B cell (primary cell): ENCODE results near the gene B9D1. TPM values are rescaled to one million over a fixed set of nuclear protein-coding genes. Genes with fewer than 3 reads are reported as not detected.
A peak's percentile ranks its signal among the peaks of the same experiment; 100 is the strongest.

ENCODE experiments used
- ATAC-seq: fragments of 200-7000 bp; cut with Tn5 transposase; one replicate; pipeline ENCODE4 v1.10.0; 2021; ENCODE audit warnings: low read depth, mild to moderate bottlenecking, moderate number of reproducible peaks, moderate library complexity
- CTCF ChIA-PET: fragments of 350-600 bp; sonication (Branson Sonifier 250); formaldehyde crosslinking; loops from one replicate; lab custom pipeline; 2021; ENCODE audit warnings: antibody characterized with exemption, inconsistent platforms; lab: Charles Lee
- POLR2A ChIA-PET: fragments of 350-600 bp; sonication (Branson Sonifier 250); formaldehyde crosslinking; loops from one replicate; lab custom pipeline; 2021; ENCODE audit warnings: antibody characterized with exemption; lab: Charles Lee
- DNase-seq: peaks from one replicate; pipeline ENCODE4 v3.0.0; 2013
- H2AFZ ChIP-seq: 2 replicates; pipeline ENCODE4 v1.6.1; 2012; ENCODE audit warnings: mild to moderate bottlenecking, low read depth, low read length; ENCODE audit not compliant: insufficient read depth, poor library complexity, severe bottlenecking
- H3K27ac ChIP-seq, 2 donors: 1 replicate in 1 of 2; 2 replicates in 1 of 2; pipeline ENCODE4 v1.5.1; 2012 to 2013; ENCODE audit warnings: low read length in 2 of 2, mild to moderate bottlenecking in 2 of 2, moderate library complexity in 1 of 2
- H3K27me3 ChIP-seq, 4 experiments: fragments of 200-600 bp in 1 of 4; sonication (generic) in 1 of 4; replicated peaks in 1 of 4; 1 replicate in 2 of 4; 2 replicates in 2 of 4; pipeline versions ENCODE4 v1.6.1 to v1.7.0; 2013 to 2016; ENCODE audit warnings: low read length in 3 of 4, mild to moderate bottlenecking in 2 of 4, mixed read lengths in 1 of 4, moderate library complexity in 1 of 4; ENCODE audit not compliant: insufficient read depth in 4 of 4, control insufficient read depth in 3 of 4; ENCODE audit errors: control extremely low read depth in 1 of 4
- H3K36me3 ChIP-seq, 2 experiments: replicated peaks in 1 of 2; 1 replicate in 1 of 2; 2 replicates in 1 of 2; pipeline versions ENCODE4 v1.6.1 to v1.7.1; 2013; ENCODE audit warnings: low read length in 1 of 2; ENCODE audit not compliant: insufficient read depth in 2 of 2, control insufficient read depth in 1 of 2; ENCODE audit errors: control extremely low read depth in 1 of 2, extremely low read depth in 1 of 2
- H3K4me1 ChIP-seq, 2 donors: fragments of 200-600 bp in 1 of 2; sonication (generic) in 1 of 2; 1 replicate in 1 of 2; 2 replicates in 1 of 2; pipeline versions ENCODE4 v1.5.1 to v1.6.1; 2013 to 2017; ENCODE audit warnings: low read length in 2 of 2; ENCODE audit not compliant: control insufficient read depth in 2 of 2, insufficient read depth in 2 of 2
- H3K4me2 ChIP-seq: replicated peaks from 2 replicates; pipeline ENCODE3; 2012; ENCODE audit warnings: mild to moderate bottlenecking, low read depth, low read length; ENCODE audit not compliant: poor library complexity, severe bottlenecking
- H3K4me3 ChIP-seq, 5 experiments: fragments of 200-600 bp in 1 of 5; sonication (generic) in 1 of 5; 1 replicate in 3 of 5; 2 replicates in 2 of 5; pipeline versions ENCODE4 v1.5.1 to v1.7.0; 2011 to 2016; ENCODE audit warnings: low read length in 4 of 5, mild to moderate bottlenecking in 4 of 5, low read depth in 2 of 5, control low read depth in 1 of 5, moderate library complexity in 1 of 5; ENCODE audit not compliant: insufficient read depth in 1 of 5; ENCODE audit errors: control extremely low read depth in 1 of 5, extremely low read depth in 1 of 5
- H3K79me2 ChIP-seq: fragments of 200-600 bp; sonication (generic); one replicate; pipeline ENCODE4 v1.6.0; 2016; ENCODE audit warnings: low read length; ENCODE audit not compliant: control insufficient read depth, insufficient read depth
- H3K9ac ChIP-seq: fragments of 200-600 bp; sonication (generic); 2 replicates; pipeline ENCODE4 v1.6.1; 2017; ENCODE audit warnings: mild to moderate bottlenecking, low read length, moderate library complexity
- H3K9me3 ChIP-seq, 3 donors: one replicate each; pipeline versions ENCODE4 v1.6.1 to v1.7.1; 2013; ENCODE audit warnings: low read length in 2 of 3; ENCODE audit not compliant: control insufficient read depth in 2 of 3, insufficient read depth in 1 of 3; ENCODE audit errors: control extremely low read depth in 1 of 3
- H4K20me1 ChIP-seq: 2 replicates; pipeline ENCODE4 v1.6.0; 2012; ENCODE audit warnings: mild to moderate bottlenecking, low read length; ENCODE audit not compliant: insufficient read depth, control insufficient read depth, poor library complexity, severe bottlenecking
- H3K27ac Mint-ChIP-seq: one replicate; pipeline ENCODE4 v1.8.0; 2021; ENCODE audit warnings: mixed read lengths
- H3K27me3 Mint-ChIP-seq: one replicate; pipeline ENCODE4 v1.8.0; 2021; ENCODE audit warnings: mixed read lengths
- H3K4me1 Mint-ChIP-seq: one replicate; pipeline ENCODE4 v1.8.0; 2021; ENCODE audit warnings: mixed read lengths
- H3K4me3 Mint-ChIP-seq: one replicate; pipeline ENCODE4 v1.8.0; 2021; ENCODE audit warnings: mixed read lengths
- H3K9me3 Mint-ChIP-seq: one replicate; pipeline ENCODE4 v1.8.0; 2022; ENCODE audit warnings: mixed read lengths; ENCODE audit not compliant: insufficient read depth
- CTCF ChIP-seq: fragments of 200-600 bp; IDR thresholded peaks from one replicate; pipeline ENCODE4 v1.8.0; 2022; ENCODE audit warnings: antibody characterized with exemption, mild to moderate bottlenecking
- EZH2 ChIP-seq: IDR thresholded peaks from 2 replicates; pipeline ENCODE4 v1.6.1; 2012; ENCODE audit warnings: borderline replicate concordance, low read depth, mild to moderate bottlenecking, moderate library complexity, low read length; ENCODE audit not compliant: insufficient read depth, poor library complexity, severe bottlenecking
- WGBS: methylation state at CpG from one replicate; pipeline ENCODE4 v1.1.5; 2013; ENCODE audit warnings: missing lambda C conversion rate; ENCODE audit not compliant: insufficient coverage; 5-methylcytosine and 5-hydroxymethylcytosine counted together
- intact Hi-C: fragments of 100-400 bp; cut with micrococcal nuclease; formaldehyde crosslinking; loops from one replicate; pipeline ENCODE4 v1.10.0; 2022
- polyA plus RNA-seq: library from polyadenylated mRNA; depleted of rRNA; stranded (reverse); fragments of >200 nt; gene quantifications from 2 replicates; pipeline ENCODE4 v1.2.3, GENCODE V29; 2012
- total RNA-seq, 2 donors: library from RNA; stranded (reverse); fragments of 120-200 nt in 1 of 2; gene quantifications; 1 replicate in 1 of 2; 2 replicates in 1 of 2; pipeline versions ENCODE4 v1.2.3 to v1.2.4, GENCODE V29; 2013 to 2022

B9D1 gene
- total and polyA plus RNA-seq, 2 donors (not counting 1 experiment from before 2014, with no cell fraction given), result 2.5 to 6.9 TPM

GRCh38 chr17:19361944-19362276 lies 613 bp downstream of the B9D1 start:
- Histone ChIP-seq H2AFZ (peak overlapping the region; percentile 96), H3K4me3 (peak overlapping the region in 4 of 5 experiments; percentile 65 to 84 (median 72)), H3K4me2 (peak overlapping the region; percentile 100), H3K36me3 (no peaks in the 10 kb centered on the region), H3K9me3 (no peaks in the 10 kb centered on the region), H3K9ac (peak overlapping the region; percentile 89), H3K27me3 (peaks cover 0 to 8% (median 0%) of the 10 kb centered on the region in 4 experiments), H4K20me1 (no peaks in the 10 kb centered on the region), H3K4me1 (peaks cover 7 to 15% of the 10 kb centered on the region in 2 donors), H3K27ac (peak overlapping the region in 1 of 2 donors; percentile 82), H3K79me2 (no peaks in the 10 kb centered on the region)
- H3K27me3 Mint-ChIP-seq, result peaks cover 13% of the 10 kb centered on the region
- ATAC-seq (no peak), DNase-seq (no peak)
- TF ChIP-seq CTCF, result no peak
- H3K4me3 Mint-ChIP-seq, result peak overlapping the region; percentile 98
- 34% methylated on average over 14 of the region's 16 CpGs for WGBS
- POLR2A ChIA-PET, result interaction anchor here (1.1 to 2.2 kb wide), 3 partner anchors 16 to 56 kb away, joined by 3 to 30 read pairs (median 4); partner anchors contain the start of gene MAPK7
- H3K4me1 Mint-ChIP-seq, result peaks cover 18% of the 10 kb centered on the region
- H3K27ac Mint-ChIP-seq, result no peak overlapping the region
- intact Hi-C loops, result loop anchor here (1.0 to 2.0 kb wide), 7 partner anchors 16 to 286 kb away; partner anchors contain the start of genes ALDH3A2 and MAPK7
- H3K9me3 Mint-ChIP-seq, result no peaks in the 10 kb centered on the region
- CTCF ChIA-PET, result interaction anchor here (1.8 to 6.5 kb wide), 6 partner anchors 9 to 403 kb away, joined by 5 to 133 read pairs (median 66); partner anchors contain the start of gene MAPK7

GRCh38 chr17:19361326-19361725 lies 1.2 kb downstream of the B9D1 start:
- Histone ChIP-seq H3K27me3 (peaks cover 0 to 8% (median 0%) of the 10 kb centered on the region in 4 experiments), H3K27ac (no peak overlapping the region), H3K36me3 (no peaks in the 10 kb centered on the region), H3K79me2 (no peaks in the 10 kb centered on the region), H3K4me2 (no peak overlapping the region), H4K20me1 (no peaks in the 10 kb centered on the region), H3K9me3 (no peaks in the 10 kb centered on the region), H3K4me1 (peaks cover 7 to 15% of the 10 kb centered on the region in 2 donors), H2AFZ (no peak overlapping the region), H3K4me3 (no peak overlapping the region), H3K9ac (no peak overlapping the region)
- POLR2A ChIA-PET, result interaction anchor here (2.2 kb wide), 1 partner anchor 17 kb away, joined by 30 read pairs; the partner anchor contains the start of gene MAPK7
- CTCF ChIA-PET, result interaction anchor here (2.5 to 6.5 kb wide), 4 partner anchors 17 to 404 kb away, joined by 22 to 133 read pairs (median 112); partner anchors contain the start of gene MAPK7
- no peak for TF ChIP-seq CTCF
- TF ChIP-seq EZH2, result no peak
- H3K4me1 Mint-ChIP-seq, result peaks cover 14% of the 10 kb centered on the region
- peak overlapping the region; percentile 2 for H3K27ac Mint-ChIP-seq
- no peaks in the 10 kb centered on the region for H3K9me3 Mint-ChIP-seq
- intact Hi-C loops, result no loop called here
- no peak for DNase-seq
- no peak for ATAC-seq
- H3K4me3 Mint-ChIP-seq, result peak overlapping the region; percentile 98
- WGBS, result 77% methylated on average over 3 of the region's 6 CpGs
- H3K27me3 Mint-ChIP-seq, result peaks cover 13% of the 10 kb centered on the region
